ENCODE results near the gene CCNL1.
"Not testable (repeated sequence)": the region's sequence is repeated elsewhere in the genome, so short reads cannot be mapped to it uniquely, and the experiment has no call there.

The CCNL1 gene
- 45.4 to 382 (median 198) reads per million in 17 experiments for total RNA-seq

DNA sequence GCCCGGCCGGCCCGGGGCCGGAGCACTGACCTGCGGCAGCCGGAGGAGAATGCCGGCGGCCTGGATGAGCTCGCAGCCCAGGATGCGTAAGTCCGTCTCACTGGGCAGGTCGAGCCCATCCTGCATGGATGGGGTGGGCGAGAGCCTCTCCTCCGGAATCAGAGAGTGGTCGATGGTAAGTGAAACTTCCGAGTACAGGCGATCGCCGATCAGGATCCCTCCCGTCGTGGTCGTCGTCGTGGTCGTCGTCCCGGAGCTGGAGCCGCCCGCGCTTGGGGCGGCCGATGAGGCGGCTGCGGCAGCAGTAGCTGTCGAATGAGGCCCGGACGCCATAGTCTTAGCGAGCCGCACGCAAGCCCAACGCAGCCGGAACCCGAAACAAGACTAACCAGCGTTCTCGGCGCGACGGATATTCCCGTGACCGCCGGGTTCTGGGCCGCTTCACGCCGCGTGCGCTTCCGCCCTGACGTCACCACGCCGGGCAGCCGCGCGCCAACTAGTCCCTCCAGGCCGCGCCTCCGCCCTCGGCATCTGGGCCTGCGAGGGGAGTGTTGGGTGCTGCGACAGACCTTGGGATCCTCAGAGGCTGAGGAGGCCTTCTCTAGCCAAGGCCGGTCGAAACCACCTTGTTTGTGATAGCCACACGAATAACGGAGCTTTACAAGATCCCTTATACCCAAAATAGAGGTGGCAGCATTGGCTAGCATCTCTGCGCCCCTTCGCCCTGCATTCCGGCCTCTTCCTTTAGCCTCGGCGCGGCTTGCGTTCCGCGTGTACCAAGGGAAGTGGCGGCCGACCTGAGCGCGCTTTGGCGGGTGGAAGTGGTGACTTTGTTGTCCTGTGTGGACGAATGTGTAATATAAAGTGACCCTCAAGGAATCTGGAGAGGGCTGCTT lies at the start of gene CCNL1:
TSS of gene CCNL1 (minus strand) at position 386 of the 896 bp plus-strand sequence. CDS start at position 333, 53 bp downstream.
- DNase-seq, result peak; percentile 98 to 100 (median 99)

DNA sequence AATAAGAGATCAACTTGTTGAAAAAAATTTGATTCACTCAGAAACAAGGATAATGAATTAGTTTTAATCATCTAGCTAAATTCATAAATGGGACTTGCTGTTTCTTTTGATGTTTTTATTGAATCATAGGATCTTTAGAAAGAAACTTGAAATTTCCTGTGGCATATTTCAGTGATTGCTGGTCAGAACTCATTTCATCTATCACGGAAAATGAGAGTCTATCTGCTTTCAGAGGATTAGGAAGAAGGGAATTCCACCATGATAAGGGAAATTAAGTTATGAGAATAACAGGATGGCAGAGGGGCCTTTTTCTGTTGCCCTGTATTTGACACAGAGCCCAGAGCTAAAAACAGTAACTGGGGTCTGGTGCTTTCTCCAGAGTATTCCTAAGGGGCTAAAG lies 44.9 kb upstream of the CCNL1 start:
- no peak for DNase-seq

DNA sequence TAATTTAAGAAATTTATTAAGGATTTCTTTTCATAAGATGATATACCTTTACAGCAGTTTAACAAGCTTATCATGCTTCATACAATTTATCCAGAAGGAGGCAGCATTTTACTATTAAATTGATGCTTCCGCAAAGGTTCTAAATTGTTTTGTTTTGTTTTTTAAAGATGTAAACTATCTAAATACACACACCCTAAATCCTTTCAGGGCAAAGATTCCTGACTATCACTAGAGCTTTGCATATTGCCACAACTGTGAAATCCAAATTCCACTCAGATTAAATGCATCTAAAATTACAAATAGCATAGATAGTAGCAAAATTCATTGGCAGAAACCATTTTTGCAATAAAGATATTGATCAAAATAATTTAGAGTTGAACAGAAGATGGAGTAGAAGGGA lies 44.5 kb upstream of the CCNL1 start:
- peak; percentile 7 to 75 (median 46) for DNase-seq

DNA sequence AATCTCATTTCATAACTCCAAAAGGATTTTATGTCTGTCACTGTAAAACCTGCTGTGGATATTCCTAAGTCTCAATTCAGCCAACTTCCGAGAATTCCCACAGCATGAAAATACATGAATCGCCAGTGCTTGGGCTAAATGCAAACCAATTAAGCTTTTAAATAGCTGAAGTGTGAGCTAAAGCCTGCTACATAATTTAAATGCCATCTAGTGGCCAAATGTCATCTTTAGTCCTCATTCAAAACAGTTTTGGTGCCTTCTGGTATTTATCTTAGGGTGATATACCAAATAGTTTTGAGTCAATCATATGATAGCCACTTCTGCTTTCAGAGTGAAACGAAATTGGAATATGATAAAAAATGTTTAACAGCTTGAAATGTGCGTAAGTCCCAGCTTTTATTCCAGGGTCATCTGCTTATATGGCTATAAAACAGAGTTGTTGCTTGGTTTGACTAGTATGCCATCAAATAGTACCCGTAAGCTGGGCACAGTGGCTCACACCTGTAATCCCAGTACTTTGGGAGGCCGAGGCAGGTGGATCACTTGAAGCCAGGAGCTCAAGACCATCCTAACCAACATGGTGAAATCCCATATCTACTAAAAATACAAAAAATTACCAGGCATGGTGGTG lies 41.8 kb upstream of the CCNL1 start:
- DNase-seq, result peak; percentile 36 to 79 (median 58)

DNA sequence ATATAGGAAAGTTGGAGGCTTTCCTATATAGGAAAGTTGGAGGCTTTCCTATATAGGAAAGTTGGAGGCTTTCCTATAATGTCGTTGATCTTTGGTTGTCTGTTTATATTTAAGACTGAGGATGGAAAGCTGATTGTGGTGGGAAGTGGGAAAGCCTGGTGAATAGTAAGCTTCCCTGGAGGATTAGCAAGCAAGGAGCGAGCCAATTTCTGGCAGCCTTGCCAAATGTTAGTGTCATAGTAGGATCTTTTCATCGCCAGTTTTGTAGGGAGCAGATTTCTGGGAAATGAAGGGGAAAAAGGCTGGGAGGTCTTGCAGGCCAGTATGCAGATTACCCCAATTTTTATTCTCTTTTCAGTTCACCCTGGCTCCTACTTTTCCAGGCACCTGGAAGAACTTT lies 39.9 kb upstream of the CCNL1 start:
- DNase-seq, result no peak

DNA sequence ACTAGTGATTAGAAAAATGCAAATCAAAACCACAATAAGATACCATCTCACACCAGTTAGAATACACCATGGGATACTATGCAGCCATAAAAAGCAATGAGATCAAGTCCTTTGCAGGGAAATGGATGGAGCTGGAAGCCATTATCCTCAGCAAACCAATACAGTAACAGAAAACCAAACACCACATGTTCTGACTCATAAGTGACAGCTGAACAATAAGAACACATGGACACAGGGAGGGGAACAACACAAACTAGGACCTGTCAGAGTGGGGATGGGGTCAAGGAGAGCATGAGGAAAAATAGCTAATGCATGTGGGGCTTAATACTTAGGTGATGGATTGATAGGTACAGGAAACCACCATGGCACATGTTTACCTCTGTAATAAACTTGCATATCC lies 36.0 kb upstream of the CCNL1 start:
- no peak for DNase-seq

DNA sequence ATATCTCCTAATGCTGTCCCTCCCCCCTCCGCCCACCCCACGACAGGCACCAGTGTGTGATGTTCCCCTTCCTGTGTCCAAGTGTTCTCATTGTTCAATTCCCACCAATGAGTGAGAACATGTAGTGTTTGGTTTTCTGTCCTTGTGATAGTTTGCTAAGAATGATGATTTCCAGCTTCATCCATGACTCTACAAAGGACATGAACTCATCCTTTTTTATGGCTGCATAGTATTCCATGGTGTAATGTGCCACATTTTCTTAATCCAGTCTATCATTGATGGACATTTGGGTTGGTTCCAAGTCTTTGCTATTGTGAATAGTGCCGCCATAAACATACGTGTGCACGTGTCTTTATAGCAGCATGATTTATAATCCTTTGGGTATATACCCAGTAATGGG lies 31.2 kb upstream of the CCNL1 start:
- not testable (repeated sequence) for DNase-seq

DNA sequence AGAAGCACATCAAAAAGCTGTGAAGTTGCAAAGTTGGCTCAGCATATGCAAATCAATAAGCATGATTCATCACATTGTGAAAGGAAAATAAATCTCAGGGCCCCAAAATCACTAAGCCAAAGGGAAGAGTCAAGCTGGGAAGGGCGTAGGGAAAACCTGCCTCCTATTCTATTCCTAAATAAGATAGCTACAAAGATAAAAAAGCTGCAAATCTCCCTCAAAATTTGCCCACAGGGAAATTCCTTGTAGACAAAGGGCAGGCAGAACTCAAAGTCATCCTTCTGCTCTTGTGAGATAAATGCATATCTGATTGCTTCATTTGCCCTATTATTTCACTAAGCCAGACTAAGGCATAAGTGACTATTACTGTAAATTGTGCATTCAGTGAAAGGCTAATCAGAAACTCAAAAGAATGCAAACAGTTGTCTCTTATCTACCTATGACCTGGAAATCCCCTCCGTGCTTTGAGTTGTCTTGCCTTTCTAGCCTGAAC lies 30.5 kb upstream of the CCNL1 start:
- no peak for DNase-seq

DNA sequence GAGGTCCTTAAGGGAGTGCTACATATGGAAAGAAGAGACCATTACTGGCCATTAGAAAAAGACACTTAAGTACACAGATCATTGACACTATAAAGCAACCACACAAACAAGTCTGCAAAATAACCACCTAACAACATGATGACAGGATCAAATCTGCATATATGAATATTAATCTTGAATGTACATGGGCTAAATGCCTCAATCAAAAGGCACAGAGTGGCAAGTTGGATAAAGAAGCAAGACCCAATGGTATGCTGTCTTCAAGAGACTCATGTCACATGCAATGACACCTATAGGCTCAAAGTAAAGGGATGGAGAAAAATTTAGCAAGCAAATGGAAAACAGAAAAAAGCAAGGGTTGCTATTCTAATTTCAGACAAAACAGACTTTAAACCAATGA lies 28.4 kb upstream of the CCNL1 start:
- no peak for DNase-seq

DNA sequence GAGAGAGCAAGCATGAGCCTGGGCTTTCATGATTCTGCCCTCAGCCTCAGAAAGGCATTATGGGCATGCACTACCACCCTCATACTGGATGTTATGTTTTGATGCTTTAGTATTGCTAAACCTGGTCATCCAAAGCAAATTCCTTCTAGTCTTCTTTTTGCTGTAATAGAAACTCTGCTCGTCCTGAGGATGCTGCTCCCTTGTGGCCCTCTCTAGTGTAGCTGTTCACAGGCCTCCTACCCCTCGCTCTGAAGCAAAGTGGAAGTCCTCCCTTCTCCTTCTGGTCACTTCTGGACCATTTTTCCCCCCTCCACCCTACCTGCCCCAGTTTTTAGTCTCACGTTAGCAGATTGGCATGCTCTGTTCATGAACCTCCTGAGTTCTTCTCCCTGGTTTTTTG lies 22.9 kb upstream of the CCNL1 start:
- no peak for DNase-seq

DNA sequence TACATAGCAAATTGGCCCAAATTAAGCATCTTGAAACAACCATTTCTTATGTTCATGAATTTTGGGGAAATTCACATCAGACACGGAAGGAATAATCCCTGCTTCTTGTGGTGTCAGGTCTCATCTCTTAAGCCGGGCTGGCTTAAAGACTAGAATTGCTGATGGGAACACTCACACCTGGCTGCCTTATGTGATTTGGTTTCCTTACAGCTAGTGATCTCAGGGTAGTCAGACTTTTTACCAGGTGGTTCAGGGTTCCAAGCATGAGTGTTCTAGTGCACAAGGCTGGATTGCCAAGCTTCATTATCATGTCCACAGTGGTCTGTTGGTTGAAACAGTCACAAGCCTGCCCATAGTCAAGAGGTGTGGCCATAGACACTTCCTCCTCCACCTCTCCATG lies 20.3 kb upstream of the CCNL1 start:
- no peak for DNase-seq

DNA sequence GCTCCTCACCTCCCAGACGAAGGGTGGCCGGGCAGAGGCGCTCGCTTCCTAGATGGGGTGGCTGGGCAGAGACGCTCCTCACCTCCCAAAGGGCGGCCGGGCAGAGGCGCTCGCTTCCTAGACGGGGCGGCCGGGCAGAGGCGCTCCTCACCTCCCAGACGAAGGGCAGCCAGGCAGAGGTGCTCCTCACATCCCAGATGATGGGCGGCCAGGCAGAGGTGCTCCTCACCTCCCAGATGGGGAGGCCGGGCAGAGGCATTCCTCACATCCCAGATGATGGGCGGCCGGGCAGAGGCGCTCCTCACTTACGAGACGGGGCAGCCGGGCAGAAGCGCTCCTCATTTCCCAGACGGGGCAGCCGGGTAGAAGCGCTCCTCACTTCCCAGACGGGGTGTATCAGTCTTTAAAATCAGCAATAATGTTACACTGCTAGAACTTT lies 19.4 kb upstream of the CCNL1 start:
- no peak for DNase-seq

DNA sequence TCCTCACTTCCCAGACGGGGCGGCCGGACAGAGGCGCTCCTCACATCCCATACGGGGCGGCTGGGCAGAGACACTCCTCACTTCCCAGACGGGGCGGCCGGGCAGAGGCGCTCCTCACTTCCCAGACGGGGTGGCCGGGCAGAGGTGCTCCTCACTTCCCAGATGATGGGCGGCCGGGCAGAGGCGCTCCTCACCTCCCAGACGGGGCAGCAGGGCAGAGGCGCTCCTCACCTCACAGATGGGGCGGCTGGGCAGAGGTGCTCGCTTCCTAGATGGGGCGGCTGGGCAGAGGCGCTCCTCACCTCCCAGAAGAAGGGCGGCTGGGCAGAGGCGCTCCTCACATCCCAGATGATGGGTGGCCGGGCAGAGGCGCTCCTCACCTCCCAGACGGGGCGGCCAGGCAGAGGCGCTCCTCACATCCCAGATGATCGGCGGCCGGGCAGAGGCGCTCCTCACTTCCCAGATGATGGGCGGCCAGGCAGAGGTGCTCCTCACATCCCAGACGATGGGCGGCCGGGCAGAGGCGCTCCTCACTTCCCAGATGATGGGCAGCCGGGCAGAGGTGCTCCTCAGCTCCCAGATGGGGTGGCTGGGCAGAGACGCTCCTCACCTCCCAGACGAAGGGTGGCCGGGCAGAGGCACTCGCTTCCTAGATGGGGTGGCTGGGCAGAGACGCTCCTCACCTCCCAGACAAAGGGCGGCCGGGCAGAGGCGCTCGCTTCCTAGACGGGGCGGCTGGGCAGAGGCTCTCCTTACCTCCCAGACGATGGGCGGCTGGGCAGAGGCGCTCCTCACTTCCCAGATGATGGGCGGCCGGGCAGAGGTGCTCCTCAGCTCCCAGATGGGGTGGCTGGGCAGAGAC lies 18.8 kb upstream of the CCNL1 start:
- DNase-seq, result not testable (repeated sequence)

DNA sequence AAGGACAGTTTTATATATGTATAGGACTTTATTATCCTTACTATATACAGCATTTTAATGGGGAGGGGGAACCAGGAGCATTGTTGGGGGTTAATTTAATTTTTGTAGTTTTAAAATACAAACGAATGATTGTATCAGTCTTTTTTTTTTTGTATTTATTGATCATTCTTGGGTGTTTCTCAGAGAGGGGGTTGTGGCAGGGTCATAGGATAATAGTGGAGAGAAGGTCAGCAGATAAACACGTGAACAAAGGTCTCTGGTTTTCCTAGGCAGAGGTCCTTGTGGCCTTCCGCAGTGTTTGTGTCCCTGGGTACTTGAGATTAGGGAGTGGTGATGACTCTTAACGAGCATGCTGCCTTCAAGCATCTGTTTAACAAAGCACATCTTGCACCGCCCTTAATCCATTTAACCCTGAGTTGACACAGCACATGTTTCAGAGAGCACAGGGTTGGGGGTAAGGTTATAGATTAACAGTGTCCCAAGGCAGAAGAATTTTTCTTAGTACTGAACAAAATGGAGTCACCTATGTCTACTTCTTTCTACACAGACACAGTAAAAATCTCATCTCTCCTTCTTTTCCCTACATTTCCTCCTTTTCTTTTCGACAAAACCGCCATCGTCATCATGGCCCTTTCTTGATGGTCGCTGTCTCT lies 18.0 kb upstream of the CCNL1 start:
- not testable (repeated sequence) for DNase-seq

DNA sequence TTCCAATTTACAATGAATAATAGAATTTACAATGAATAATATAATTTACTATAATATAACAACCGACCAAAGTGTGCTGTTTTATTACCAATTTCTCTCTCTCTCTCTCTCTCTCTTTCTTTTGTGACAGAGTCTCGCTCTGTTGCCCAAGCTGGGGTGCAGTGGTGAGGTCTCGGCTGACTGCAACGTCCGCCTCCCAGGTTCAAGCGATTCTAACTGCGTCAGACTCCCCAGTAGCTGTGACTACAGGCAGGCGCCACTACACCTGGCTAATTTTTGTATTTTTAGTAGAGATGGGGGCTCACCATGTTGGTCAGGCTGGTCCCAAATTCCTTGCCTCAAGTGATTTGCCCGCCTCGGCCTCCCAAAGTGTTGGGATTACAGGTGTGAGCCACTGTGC lies 17.0 kb upstream of the CCNL1 start:
- DNase-seq, result no peak

DNA sequence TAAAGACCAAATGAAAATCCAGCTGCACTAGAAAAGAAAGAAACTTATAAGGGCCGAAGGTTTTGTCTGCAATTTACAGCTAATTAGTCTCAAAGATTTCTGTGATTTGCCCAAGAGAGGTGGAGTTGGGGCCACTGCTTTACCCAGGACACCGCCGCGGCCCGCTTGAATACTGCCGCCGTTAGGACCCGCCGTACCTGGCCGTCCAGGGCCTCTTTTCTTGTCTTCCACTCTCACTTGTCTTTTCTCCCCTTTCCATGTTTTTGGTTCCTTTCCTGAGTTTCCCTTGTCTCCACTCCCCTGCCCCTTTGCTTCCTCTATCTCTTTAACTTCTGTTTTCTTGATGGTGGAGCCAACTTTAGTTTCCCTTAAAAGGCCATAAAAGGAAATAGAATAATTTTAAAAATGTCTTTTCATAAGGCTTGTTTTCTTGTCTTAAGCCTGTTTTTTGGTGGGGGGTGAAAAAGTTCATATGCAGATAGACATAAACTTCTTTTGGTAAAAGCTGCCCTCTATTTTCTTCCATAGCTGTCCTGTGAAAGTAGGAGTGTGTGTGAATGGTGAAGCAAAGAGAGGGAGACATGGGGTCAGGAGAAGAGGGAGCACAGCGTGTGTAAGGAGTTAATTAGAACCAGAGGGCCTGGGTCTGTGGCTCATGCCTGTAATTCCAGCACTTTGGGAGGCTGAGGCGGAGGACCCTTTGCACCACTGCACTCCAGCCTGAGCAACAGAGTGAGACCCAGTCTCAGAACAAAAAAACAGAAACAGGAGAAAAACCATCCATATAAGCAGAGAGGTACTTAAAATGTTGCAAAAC lies 16.0 kb upstream of the CCNL1 start:
- DNase-seq, result peak; percentile 35 to 80 (median 66)

DNA sequence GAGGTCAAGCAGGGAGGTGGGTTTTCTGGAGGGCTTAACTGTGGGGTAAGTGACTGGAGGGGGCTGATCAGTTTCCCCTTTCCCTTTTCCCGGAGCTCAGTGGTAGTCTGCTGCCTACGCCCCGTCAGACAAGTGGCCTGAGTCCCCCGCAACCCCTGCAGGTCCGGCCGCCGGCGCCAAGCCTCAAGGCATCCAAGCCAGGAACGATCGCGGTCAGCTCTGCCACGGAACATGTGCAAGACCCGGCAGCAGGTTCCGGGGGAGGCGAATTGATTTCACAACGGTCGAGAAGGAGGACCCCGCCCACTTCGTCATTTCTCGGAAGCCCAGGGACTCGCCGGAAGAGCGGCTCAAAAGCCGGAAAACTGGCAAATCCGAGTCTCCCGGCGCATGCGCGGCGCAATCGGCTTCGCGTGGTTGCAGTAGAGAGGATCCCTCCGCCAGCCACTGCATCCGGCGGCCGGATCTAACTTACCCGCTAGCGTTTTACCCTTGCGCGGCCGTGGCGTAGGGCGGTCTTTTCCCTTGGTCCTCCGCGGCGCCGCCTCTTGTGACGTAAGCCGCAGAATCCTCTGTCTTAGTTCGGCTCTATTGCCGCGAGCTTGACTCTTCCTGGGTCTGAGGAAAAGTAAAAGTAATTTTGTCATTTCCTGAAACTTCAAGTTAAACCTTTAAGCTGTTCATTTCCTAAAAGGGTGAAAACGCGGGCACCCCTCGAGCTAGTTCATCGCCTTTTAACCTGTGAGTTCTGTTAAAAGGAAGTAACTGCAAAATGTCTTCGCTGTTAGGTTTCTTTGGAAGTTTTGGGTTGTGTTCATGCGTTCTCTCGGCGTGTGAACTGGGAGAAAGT lies 14.9 kb upstream of the CCNL1 start:
- peak; percentile 99 to 100 (median 100) for DNase-seq

DNA sequence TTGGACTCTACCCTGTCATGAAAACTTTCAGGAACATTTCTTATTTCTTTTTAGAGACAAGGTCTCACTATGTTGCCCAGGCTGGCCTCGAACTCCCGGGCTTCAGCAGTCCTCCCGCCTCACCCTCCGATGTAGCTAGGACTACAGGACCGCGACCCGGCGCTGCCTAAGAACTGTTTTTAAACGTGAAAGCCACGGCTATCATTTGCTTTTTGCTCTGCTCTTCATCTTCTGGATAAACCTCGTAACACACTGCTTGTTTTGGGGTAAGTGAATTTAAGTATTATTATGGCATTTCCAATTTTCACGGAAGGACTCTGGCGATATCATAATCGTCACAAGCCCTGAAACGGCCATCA lies 14.3 kb upstream of the CCNL1 start:
- peak in 2 of 4 experiments; percentile 32 to 59 for DNase-seq

DNA sequence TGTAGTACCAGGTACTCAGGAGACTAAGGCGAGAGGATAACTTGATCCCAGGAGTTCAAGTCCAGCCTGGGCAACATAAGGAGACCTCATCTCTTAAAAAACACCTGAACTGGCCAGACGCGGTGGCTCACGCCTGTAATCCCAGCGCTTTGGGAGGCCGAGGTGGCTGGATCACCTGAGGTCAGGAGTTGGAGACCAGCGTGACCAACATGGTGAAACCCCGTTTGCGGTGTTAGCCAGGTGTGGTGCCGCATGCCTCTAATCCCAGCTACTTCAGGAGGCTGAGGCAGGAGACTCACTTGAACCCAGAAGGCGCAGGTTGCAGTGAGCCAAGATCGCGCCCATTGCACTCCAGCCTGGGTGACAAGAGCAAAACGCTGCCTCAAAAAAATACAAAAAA lies 13.4 kb upstream of the CCNL1 start:
- not testable (repeated sequence) for DNase-seq

DNA sequence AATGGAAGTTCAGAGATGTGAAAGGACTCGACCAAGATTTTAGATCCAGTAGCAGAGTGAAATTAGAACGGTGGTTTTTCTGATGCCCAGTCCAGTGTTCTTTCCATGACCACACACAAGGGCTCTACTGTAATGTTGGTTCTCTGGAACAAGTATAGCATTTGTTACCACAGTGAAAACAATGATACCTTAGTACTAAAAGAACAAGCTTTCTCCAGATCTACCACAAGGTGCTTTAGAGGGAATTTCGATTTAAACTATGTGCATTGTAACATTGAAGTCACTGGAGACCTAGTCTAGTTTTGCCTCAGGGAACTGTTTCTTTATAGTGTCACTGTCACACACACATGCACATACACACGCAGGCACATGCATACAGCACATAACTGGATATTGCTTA lies 12.8 kb upstream of the CCNL1 start:
- no peak for DNase-seq
